ENCODE data around the gene CBARP. TPM values are rescaled to one million over a fixed set of nuclear protein-coding genes. Genes with fewer than 3 reads are reported as not detected.
A peak's percentile ranks its signal among the peaks of the same experiment; 100 is the strongest.

CBARP gene
- total RNA-seq, 1 donor from 2014 or later = 3.9 TPM

GRCh38 chr19:1269478-1270212 is 31.8 kb upstream of the CBARP start:
- Histone ChIP-seq H3K4me1 (peaks cover 89% of the 10 kb centered on the region), H3K27me3 (no peaks in the 10 kb centered on the region), H3K9me3 (no peaks in the 10 kb centered on the region), H3K27ac (peak overlapping the region; percentile 99), H3K4me3 (peak overlapping the region; percentile 63 to 94), H3K36me3 (peaks cover 0 to 44% of the 10 kb centered on the region in 2 donors)
- TF ChIP-seq CTCF (IDR thresholded peaks at IDR 0.05) (peak in 1 of 3 experiments; percentile 8), POLR2A (IDR thresholded peaks at IDR 0.05) (no peak)
- intact Hi-C loops (cut with DNase I) = loop anchor here (10.0 kb wide), 2 partner anchors 115 to 175 kb away; partner anchors contain the start of gene NDUFS7
- peak in 1 of 2 donors; percentile 96 for DNase-seq (ENCODE audit: extremely low spot score in 2 of 2)

GRCh38 chr19:1269065-1269477 is 31.3 kb upstream of the CBARP start, which contains the start of gene CIRBP:
Gene CIRBP, plus strand, starts transcription at chr19:1269332. Its CDS starts 1,602 bp downstream, at chr19:1270934.
- TF ChIP-seq POLR2A (IDR thresholded peaks at IDR 0.05) = peak; percentile 45 to 99
- no peak for TF ChIP-seq CTCF (IDR thresholded peaks at IDR 0.05)
- TF ChIP-seq POLR2AphosphoS5 (IDR thresholded peaks at IDR 0.05; ENCODE audit: insufficient read depth in 1 of 2, low read depth in 1 of 2) = peak; percentile 78 to 98
- intact Hi-C loops (cut with DNase I) = no loop called here
- no peaks in the 10 kb centered on the region for H3K27me3 ChIP-seq

GRCh38 chr19:1268226-1269064 is 30.6 kb upstream of the CBARP start:
- Histone ChIP-seq H3K4me3 (peak overlapping the region; percentile 7 to 63), H3K36me3 (peaks cover 0 to 32% of the 10 kb centered on the region in 2 donors), H3K27ac (peak overlapping the region; percentile 99), H3K9me3 (no peaks in the 10 kb centered on the region), H3K27me3 (no peaks in the 10 kb centered on the region), H3K4me1 (peaks cover 78% of the 10 kb centered on the region)
- peak in 1 of 3 experiments; percentile 7 for TF ChIP-seq CTCF (IDR thresholded peaks at IDR 0.05)
- TF ChIP-seq POLR2A (IDR thresholded peaks at IDR 0.05) = no peak
- TF ChIP-seq POLR2AphosphoS5 (IDR thresholded peaks at IDR 0.05; ENCODE audit: insufficient read depth in 1 of 2, low read depth in 1 of 2) = no peak
- intact Hi-C loops (cut with DNase I) = no loop called here
- peak in 1 of 2 donors; percentile 92 for DNase-seq (ENCODE audit: extremely low spot score in 2 of 2)

More at GRCh38 chr19:1269065-1269477, 31.3 kb upstream of the CBARP start, which contains the start of gene CIRBP:
- DNase-seq (ENCODE audit: extremely low spot score in 2 of 2) = peak in 1 of 2 donors; percentile 100
- H3K9me3 ChIP-seq = no peaks in the 10 kb centered on the region
- H3K4me1 ChIP-seq = peaks cover 84% of the 10 kb centered on the region
- peak within 1 kb of the TSS; percentile 63 to 94 for H3K4me3 ChIP-seq
- H3K36me3 ChIP-seq = peaks cover 0 to 38% of the 10 kb centered on the region in 2 donors
- peak within 1 kb of the TSS; percentile 99 for H3K27ac ChIP-seq

- Histone ChIP-seq H3K4me3 (peak overlapping the region; percentile 54 to 69), H3K36me3 (peaks cover 0 to 24% of the 10 kb centered on the region in 2 donors), H3K27ac (peak overlapping the region; percentile 99), H3K27me3 (no peaks in the 10 kb centered on the region), H3K9me3 (no peaks in the 10 kb centered on the region), H3K4me1 (peaks cover 78% of the 10 kb centered on the region)
- DNase-seq (ENCODE audit: extremely low spot score in 2 of 2) = no peak
- intact Hi-C loops (cut with DNase I) = loop anchor here (1.0 kb wide), 1 partner anchor 19 kb away; the partner anchor contains the start of gene MIDN
- no peak for TF ChIP-seq POLR2AphosphoS5 (IDR thresholded peaks at IDR 0.05; ENCODE audit: insufficient read depth in 1 of 2, low read depth in 1 of 2)
- no peak for TF ChIP-seq POLR2A (IDR thresholded peaks at IDR 0.05)
- no peak for TF ChIP-seq CTCF (IDR thresholded peaks at IDR 0.05)
Observed at GRCh38 chr19:1267477-1268225, 29.8 kb upstream of the CBARP start.
